Calu3 (cell line): ENCODE results near the gene CALML5. TPM values are rescaled to one million over a fixed set of nuclear protein-coding genes. Genes with fewer than 3 reads are reported as not detected.

ENCODE experiments used
- BruUV-seq: library from RNA; stranded (reverse); fragments of 400-500 nt; replicated peaks from 2 replicates; lab custom pipeline; 2021; lab: Mats Ljungman, UMichigan
- CTCF ChIA-PET: fragments of 300-600 bp; sonication (Branson Sonifier 250); formaldehyde crosslinking; loops from one replicate; lab custom pipeline; 2022; ENCODE audit warnings: antibody characterized with exemption; lab: Charles Lee
- DNase-seq: peaks from one replicate; pipeline ENCODE4 v3.0.0; 2022
- H3K27ac Mint-ChIP-seq: one replicate; pipeline ENCODE4 v1.8.0; 2022; ENCODE audit warnings: mixed read lengths; ENCODE audit not compliant: unreplicated experiment
- H3K27me3 Mint-ChIP-seq: one replicate; pipeline ENCODE4 v1.8.0; 2022; ENCODE audit warnings: mixed read lengths; ENCODE audit not compliant: unreplicated experiment
- H3K36me3 Mint-ChIP-seq: one replicate; pipeline ENCODE4 v1.8.0; 2022; ENCODE audit warnings: mild to moderate bottlenecking, moderate library complexity, mixed read lengths; ENCODE audit not compliant: insufficient read depth, unreplicated experiment
- H3K4me1 Mint-ChIP-seq: one replicate; pipeline ENCODE4 v1.8.0; 2022; ENCODE audit warnings: mild to moderate bottlenecking, low read depth, mixed read lengths; ENCODE audit not compliant: unreplicated experiment
- H3K4me3 Mint-ChIP-seq: one replicate; pipeline ENCODE4 v1.8.0; 2022; ENCODE audit warnings: mild to moderate bottlenecking, low read depth, moderate library complexity, mixed read lengths; ENCODE audit not compliant: unreplicated experiment
- H3K9me3 Mint-ChIP-seq: one replicate; pipeline ENCODE4 v1.8.0; 2022; ENCODE audit warnings: low read depth, mixed read lengths; ENCODE audit not compliant: unreplicated experiment
- CTCF ChIP-seq: fragments of 200-600 bp; IDR thresholded peaks from one replicate; pipeline ENCODE4 v1.8.0; 2022; ENCODE audit warnings: antibody characterized with exemption; ENCODE audit not compliant: unreplicated experiment
- intact Hi-C: fragments of 100-400 bp; cut with micrococcal nuclease; formaldehyde crosslinking; loops from one replicate; pipeline ENCODE4 v1.10.0; 2022; ENCODE audit not compliant: unreplicated experiment
- total RNA-seq: library from RNA; stranded (reverse); gene quantifications from 2 replicates; pipeline ENCODE4 v1.2.3, GENCODE V29; 2022

The CALML5 gene
- total RNA-seq, 1 experiment from 2014 or later, result not detected

- no peaks in the 10 kb centered on the region for H3K27me3 Mint-ChIP-seq
- H3K36me3 Mint-ChIP-seq, result no peaks in the 10 kb centered on the region
- TF ChIP-seq CTCF, result no peak
- CTCF ChIA-PET, result no interaction called here
- intact Hi-C loops, result no loop called here
- no peak overlapping the region for H3K27ac Mint-ChIP-seq
- H3K4me3 Mint-ChIP-seq, result no peak overlapping the region
- no TSS peak for BruUV-seq
- H3K4me1 Mint-ChIP-seq, result no peaks in the 10 kb centered on the region
- DNase-seq, result no peak
- H3K9me3 Mint-ChIP-seq, result no peaks in the 10 kb centered on the region
Observed at GRCh38 chr10:5529702-5530411, 30.5 kb upstream of the CALML5 start.

DNA sequence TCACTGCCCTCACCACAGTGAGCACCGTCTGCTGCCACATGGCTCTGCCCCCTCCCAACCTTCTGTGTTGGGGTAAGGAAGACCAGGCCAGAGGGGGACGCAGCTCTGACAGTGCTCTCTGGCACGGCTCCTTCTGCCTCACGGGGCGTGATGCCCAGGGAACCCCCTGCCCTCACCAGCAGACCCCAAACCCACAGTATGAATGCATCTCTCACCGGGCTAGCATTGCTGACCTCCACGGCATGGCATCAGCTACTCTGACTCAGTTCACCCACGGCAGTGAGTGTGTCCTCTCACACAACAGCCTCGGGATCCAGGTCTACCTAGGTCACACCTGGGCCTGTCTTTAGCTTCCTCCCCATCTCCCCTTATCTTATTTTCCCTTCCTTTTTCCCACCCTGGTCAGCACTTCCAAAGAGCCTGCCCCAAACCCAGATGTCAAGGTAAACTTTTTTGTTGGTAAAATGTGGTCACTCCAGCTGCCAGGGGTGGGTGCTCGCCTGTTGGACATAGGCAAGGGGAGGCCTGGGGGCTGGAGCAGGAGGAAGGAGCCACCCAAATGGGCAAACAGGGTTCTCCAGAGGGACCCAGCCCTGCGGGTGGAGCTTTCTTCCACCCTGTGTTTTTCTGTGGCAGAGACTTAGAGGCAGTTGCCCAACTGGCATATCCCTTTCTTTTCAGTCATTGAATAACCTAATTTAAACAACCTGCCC, 29.8 kb upstream of the CALML5 start:
- Mint-ChIP-seq H3K27ac (no peak overlapping the region), H3K27me3 (no peaks in the 10 kb centered on the region)

GRCh38 chr10:5527332-5528200, 28.2 kb upstream of the CALML5 start:
- DNase-seq, result no peak
- Mint-ChIP-seq H3K4me1 (no peaks in the 10 kb centered on the region), H3K27me3 (no peaks in the 10 kb centered on the region), H3K36me3 (no peaks in the 10 kb centered on the region), H3K27ac (no peak overlapping the region), H3K4me3 (no peak overlapping the region), H3K9me3 (no peaks in the 10 kb centered on the region)
- intact Hi-C loops, result no loop called here
- TF ChIP-seq CTCF, result no peak
- CTCF ChIA-PET, result interaction anchor here (0.7 to 0.9 kb wide), 3 partner anchors 19 to 25 kb away, joined by 3 to 7 read pairs (median 6); no protein-coding TSS in a partner anchor
- BruUV-seq, result no TSS peak

More for the DNA sequence above, 29.8 kb upstream of the CALML5 start:
- intact Hi-C loops, result no loop called here
- TF ChIP-seq CTCF, result no peak
- BruUV-seq, result no TSS peak
- CTCF ChIA-PET, result no interaction called here
- H3K4me1 Mint-ChIP-seq, result no peaks in the 10 kb centered on the region
- no peaks in the 10 kb centered on the region for H3K36me3 Mint-ChIP-seq
- no peak overlapping the region for H3K4me3 Mint-ChIP-seq
- H3K9me3 Mint-ChIP-seq, result no peaks in the 10 kb centered on the region
- DNase-seq, result no peak

- Mint-ChIP-seq H3K27me3 (no peaks in the 10 kb centered on the region), H3K4me3 (no peak overlapping the region), H3K27ac (no peak overlapping the region), H3K36me3 (no peaks in the 10 kb centered on the region), H3K4me1 (no peaks in the 10 kb centered on the region), H3K9me3 (no peaks in the 10 kb centered on the region)
- no peak for TF ChIP-seq CTCF
- CTCF ChIA-PET, result interaction anchor here (0.9 kb wide), 1 partner anchor 22 kb away, joined by 6 read pairs; no protein-coding TSS in a partner anchor
- BruUV-seq, result no TSS peak
- DNase-seq, result no peak
- intact Hi-C loops, result no loop called here
Observed at GRCh38 chr10:5526691-5527331, 27.4 kb upstream of the CALML5 start.
